Activated CD8-positive, alpha-beta T cell treated with anti-CD3 and anti-CD28 coated beads, Interleukin-2, amount 10 ng/mL, durations not matched to agents 7 days and 5 days (primary cell): Measurements from ENCODE around the gene GRID1. TPM values are rescaled to one million over a fixed set of nuclear protein-coding genes. Genes with fewer than 3 reads are reported as not detected.

ENCODE experiments used
- ATAC-seq: fragments of 150-1000 bp; cut with Tn5 transposase; one replicate; pipeline ENCODE4 v1.10.0; 2021; ENCODE audit warnings: moderate library complexity
- CTCF ChIA-PET: fragments of 350-600 bp; sonication (Branson Sonifier 250); formaldehyde crosslinking; loops from one replicate; lab custom pipeline; 2021; ENCODE audit warnings: antibody characterized with exemption; lab: Charles Lee
- POLR2A ChIA-PET: fragments of 350-600 bp; sonication (Branson Sonifier 250); formaldehyde crosslinking; loops from one replicate; lab custom pipeline; 2021; ENCODE audit warnings: antibody characterized with exemption; lab: Charles Lee
- DNase-seq: peaks from one replicate; pipeline ENCODE4 v3.0.0-alpha.2; 2020
- H3K27ac Mint-ChIP-seq: one replicate; pipeline ENCODE4 v1.8.0; 2021; ENCODE audit warnings: mild to moderate bottlenecking, mixed read lengths
- H3K27me3 Mint-ChIP-seq: one replicate; pipeline ENCODE4 v1.8.0; 2021; ENCODE audit warnings: low read depth, mixed read lengths
- H3K36me3 Mint-ChIP-seq: one replicate; pipeline ENCODE4 v1.8.0; 2021; ENCODE audit warnings: low read depth, mixed read lengths
- H3K4me1 Mint-ChIP-seq: one replicate; pipeline ENCODE4 v1.8.0; 2021; ENCODE audit warnings: low read depth, mixed read lengths
- H3K4me3 Mint-ChIP-seq: one replicate; pipeline ENCODE4 v1.8.0; 2021; ENCODE audit warnings: mild to moderate bottlenecking, mixed read lengths
- H3K9me3 Mint-ChIP-seq: one replicate; pipeline ENCODE4 v1.8.0; 2022; ENCODE audit warnings: mixed read lengths; ENCODE audit not compliant: insufficient read depth
- total RNA-seq, 2 experiments: library from RNA; stranded (reverse); gene quantifications; one replicate each; pipeline ENCODE4 v1.2.3, GENCODE V29; 2021

The GRID1 gene
- total RNA-seq, 2 experiments from 2014 or later = not detected

GRCh38 chr10:86341361-86341811 lies 25.2 kb downstream of the GRID1 start:
- Mint-ChIP-seq H3K4me3 (no peak overlapping the region), H3K4me1 (peaks cover 19% of the 10 kb centered on the region), H3K36me3 (no peaks in the 10 kb centered on the region), H3K27me3 (no peaks in the 10 kb centered on the region), H3K27ac (no peak overlapping the region), H3K9me3 (no peaks in the 10 kb centered on the region)
- DNase-seq (no peak), ATAC-seq (no peak)
- ChIA-PET CTCF (no interaction called here), POLR2A (no interaction called here)

GRCh38 chr10:86340991-86341260 lies 25.7 kb downstream of the GRID1 start:
- Mint-ChIP-seq H3K36me3 (no peaks in the 10 kb centered on the region), H3K9me3 (no peaks in the 10 kb centered on the region), H3K27ac (no peak overlapping the region), H3K4me1 (peaks cover 18% of the 10 kb centered on the region), H3K27me3 (no peaks in the 10 kb centered on the region), H3K4me3 (no peak overlapping the region)
- ChIA-PET CTCF (no interaction called here), POLR2A (no interaction called here)
- DNase-seq = no peak
- no peak for ATAC-seq

DNA sequence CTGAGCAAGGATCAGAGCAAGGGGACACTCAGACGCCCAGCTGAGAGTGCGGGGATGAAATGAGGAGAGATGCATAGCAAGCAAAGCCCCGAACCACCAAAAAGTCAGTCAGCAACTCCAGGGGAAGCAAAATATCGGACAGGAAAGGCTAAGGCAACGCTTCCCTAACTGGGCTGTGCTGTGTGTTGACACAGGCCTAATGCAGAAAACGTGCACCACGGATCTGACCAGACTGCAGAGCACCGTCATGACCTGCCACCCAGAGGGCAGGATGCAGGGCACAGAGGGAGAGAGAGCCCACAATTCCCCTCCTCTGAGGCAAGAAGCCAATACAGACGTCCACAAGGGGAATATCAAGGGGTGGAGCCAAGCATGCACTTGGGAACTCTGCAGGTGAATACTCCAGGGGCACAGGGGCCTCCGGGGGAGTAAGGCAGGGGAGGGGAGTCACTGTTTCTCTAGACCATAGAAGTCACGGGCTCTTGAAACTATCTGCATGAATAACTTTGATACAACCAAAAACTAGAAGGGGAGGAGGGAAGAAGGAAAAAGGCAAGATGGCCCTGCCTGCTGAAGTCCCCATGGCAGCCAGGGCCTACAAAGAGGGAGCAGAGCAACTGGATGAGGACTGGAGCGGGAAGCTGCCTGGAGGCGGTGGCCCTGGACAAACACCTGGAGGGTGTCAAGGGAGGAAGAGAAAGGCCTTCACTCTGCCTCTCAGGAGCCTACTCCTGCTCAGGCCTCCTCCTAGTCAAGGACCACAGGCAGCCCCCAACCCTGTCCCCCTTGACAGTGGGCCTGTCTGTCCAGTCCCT lies 26.2 kb downstream of the GRID1 start:
- no peak for DNase-seq
- ChIA-PET CTCF (no interaction called here), POLR2A (no interaction called here)
- Mint-ChIP-seq H3K4me1 (peaks cover 13% of the 10 kb centered on the region), H3K36me3 (no peaks in the 10 kb centered on the region), H3K4me3 (no peak overlapping the region), H3K27me3 (no peaks in the 10 kb centered on the region), H3K27ac (no peak overlapping the region), H3K9me3 (no peaks in the 10 kb centered on the region)
- no peak for ATAC-seq

GRCh38 chr10:86339226-86339865 lies 27.2 kb downstream of the GRID1 start:
- CTCF ChIA-PET = interaction anchor here (0.9 kb wide), 1 partner anchor 37 kb away, joined by 3 read pairs; no protein-coding TSS in a partner anchor
- no peaks in the 10 kb centered on the region for H3K9me3 Mint-ChIP-seq
- POLR2A ChIA-PET = no interaction called here
- no peak for ATAC-seq
- no peaks in the 10 kb centered on the region for H3K27me3 Mint-ChIP-seq
- no peak overlapping the region for H3K4me3 Mint-ChIP-seq
- peaks cover 4% of the 10 kb centered on the region for H3K4me1 Mint-ChIP-seq
- no peaks in the 10 kb centered on the region for H3K36me3 Mint-ChIP-seq
- no peak for DNase-seq
- H3K27ac Mint-ChIP-seq = no peak overlapping the region

GRCh38 chr10:86337121-86337601 lies 29.4 kb downstream of the GRID1 start:
- ChIA-PET POLR2A (no interaction called here), CTCF (no interaction called here)
- ATAC-seq (no peak), DNase-seq (no peak)
- H3K27ac Mint-ChIP-seq = no peak overlapping the region
- H3K4me3 Mint-ChIP-seq = no peak overlapping the region
- no peaks in the 10 kb centered on the region for H3K4me1 Mint-ChIP-seq
- H3K9me3 Mint-ChIP-seq = no peaks in the 10 kb centered on the region
- no peaks in the 10 kb centered on the region for H3K36me3 Mint-ChIP-seq
- H3K27me3 Mint-ChIP-seq = peaks cover 3% of the 10 kb centered on the region

GRCh38 chr10:86336341-86336740 lies 30.3 kb downstream of the GRID1 start:
- CTCF ChIA-PET = no interaction called here
- DNase-seq (no peak), ATAC-seq (no peak)
- H3K27me3 Mint-ChIP-seq = peaks cover 3% of the 10 kb centered on the region
- POLR2A ChIA-PET = no interaction called here
- H3K4me1 Mint-ChIP-seq = no peaks in the 10 kb centered on the region
- no peak overlapping the region for H3K27ac Mint-ChIP-seq
- no peaks in the 10 kb centered on the region for H3K9me3 Mint-ChIP-seq
- H3K4me3 Mint-ChIP-seq = no peak overlapping the region
- H3K36me3 Mint-ChIP-seq = no peaks in the 10 kb centered on the region

GRCh38 chr10:86335831-86336230 lies 30.8 kb downstream of the GRID1 start:
- H3K36me3 Mint-ChIP-seq = no peaks in the 10 kb centered on the region

GRCh38 chr10:86335257-86335656 lies 31.3 kb downstream of the GRID1 start:
- Mint-ChIP-seq H3K36me3 (no peaks in the 10 kb centered on the region), H3K4me1 (no peaks in the 10 kb centered on the region), H3K27ac (no peak overlapping the region), H3K9me3 (no peaks in the 10 kb centered on the region), H3K4me3 (no peak overlapping the region), H3K27me3 (peaks cover 3% of the 10 kb centered on the region)
- ATAC-seq (no peak), DNase-seq (no peak)
- ChIA-PET CTCF (no interaction called here), POLR2A (no interaction called here)

More at GRCh38 chr10:86335831-86336230, 30.8 kb downstream of the GRID1 start:
- no peak overlapping the region for H3K4me3 Mint-ChIP-seq
- H3K9me3 Mint-ChIP-seq = no peaks in the 10 kb centered on the region
- no peaks in the 10 kb centered on the region for H3K4me1 Mint-ChIP-seq
- ChIA-PET CTCF (no interaction called here), POLR2A (no interaction called here)
- DNase-seq = no peak
- H3K27ac Mint-ChIP-seq = no peak overlapping the region
- peaks cover 3% of the 10 kb centered on the region for H3K27me3 Mint-ChIP-seq
- no peak for ATAC-seq

- no peaks in the 10 kb centered on the region for H3K9me3 Mint-ChIP-seq
- no peak for DNase-seq
- POLR2A ChIA-PET = no interaction called here
- H3K4me3 Mint-ChIP-seq = no peak overlapping the region
- ATAC-seq = no peak
- no peaks in the 10 kb centered on the region for H3K4me1 Mint-ChIP-seq
- CTCF ChIA-PET = no interaction called here
- H3K27me3 Mint-ChIP-seq = peaks cover 3% of the 10 kb centered on the region
- no peak overlapping the region for H3K27ac Mint-ChIP-seq
- no peaks in the 10 kb centered on the region for H3K36me3 Mint-ChIP-seq
Observed at GRCh38 chr10:86334488-86335085, 32.0 kb downstream of the GRID1 start.

- Mint-ChIP-seq H3K9me3 (no peaks in the 10 kb centered on the region), H3K4me1 (no peaks in the 10 kb centered on the region), H3K4me3 (no peak overlapping the region), H3K27ac (no peak overlapping the region), H3K27me3 (peaks cover 3% of the 10 kb centered on the region), H3K36me3 (no peaks in the 10 kb centered on the region)
- ATAC-seq (no peak), DNase-seq (no peak)
- ChIA-PET POLR2A (no interaction called here), CTCF (no interaction called here)
Observed at GRCh38 chr10:86333826-86334487, 32.6 kb downstream of the GRID1 start.

- H3K4me3 Mint-ChIP-seq = no peak overlapping the region
- peaks cover 5% of the 10 kb centered on the region for H3K27me3 Mint-ChIP-seq
- ChIA-PET POLR2A (no interaction called here), CTCF (no interaction called here)
- no peaks in the 10 kb centered on the region for H3K4me1 Mint-ChIP-seq
- H3K9me3 Mint-ChIP-seq = no peaks in the 10 kb centered on the region
- H3K27ac Mint-ChIP-seq = no peak overlapping the region
- DNase-seq (no peak), ATAC-seq (no peak)
- no peaks in the 10 kb centered on the region for H3K36me3 Mint-ChIP-seq
Observed at GRCh38 chr10:86331861-86332260, 34.7 kb downstream of the GRID1 start.
